Measurements from ENCODE around the gene ASB13. TPM values are rescaled to one million over a fixed set of nuclear protein-coding genes. Genes with fewer than 3 reads are reported as not detected.

The ASB13 gene
- total RNA-seq, 1 experiment from 2014 or later, result 25.9 TPM

DNA sequence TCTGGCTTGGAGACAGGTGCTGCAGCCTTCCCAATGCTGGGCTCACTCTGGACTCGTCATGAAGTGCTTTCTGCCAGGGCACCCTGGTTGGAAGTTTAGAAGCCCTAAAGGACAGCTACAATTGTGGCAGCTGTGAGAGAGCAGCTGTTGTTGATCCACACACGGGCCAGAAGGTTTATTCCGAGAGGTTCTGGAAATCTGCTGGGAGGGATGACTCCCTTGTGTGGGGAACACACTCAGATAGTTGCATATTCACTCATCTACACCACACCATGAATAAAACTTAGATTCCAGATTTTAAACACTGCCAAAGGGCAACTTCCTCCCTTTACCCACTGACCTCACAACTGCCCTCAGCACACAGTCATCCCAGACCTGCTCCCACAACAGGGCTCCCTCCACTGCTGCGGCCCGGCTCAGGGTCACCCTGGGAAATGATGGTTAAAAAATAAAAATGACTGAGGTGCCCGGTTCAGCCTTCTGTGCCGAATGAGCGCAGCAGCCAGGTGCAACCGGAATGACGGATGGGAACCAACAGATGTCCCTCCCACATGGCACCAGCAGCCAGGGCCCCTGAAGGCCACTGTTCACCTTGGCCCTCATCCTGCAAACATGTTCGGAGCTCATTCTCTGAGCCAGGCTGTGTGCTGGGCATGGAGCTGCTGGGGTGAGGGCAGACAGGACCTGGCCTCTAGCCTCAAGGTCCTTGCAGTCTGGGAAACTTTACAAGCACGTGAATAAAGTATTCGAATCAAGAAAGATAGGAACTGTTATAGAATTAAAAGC lies 40.2 kb downstream of the ASB13 start:
- no peak for DNase-seq (ENCODE audit: low read depth, low spot score)
- POLR2A ChIA-PET, result no interaction called here
- no peaks in the 10 kb centered on the region for H4K20me1 ChIP-seq (ENCODE audit: insufficient read depth)
- no peak overlapping the region for H2AFZ ChIP-seq (ENCODE audit: low read depth, low read length, poor library complexity, severe bottlenecking)
- BruUV-seq (replicated peaks), result no TSS peak
- no peak overlapping the region for H3K4me2 ChIP-seq (ENCODE audit: low read length)
- TF ChIP-seq REST (IDR thresholded peaks at IDR 0.05; ENCODE audit: low read depth), result no peak
- TF ChIP-seq RAD21 (IDR thresholded peaks at IDR 0.05; ENCODE audit: low read depth), result no peak
- TF ChIP-seq, protein P1, sequence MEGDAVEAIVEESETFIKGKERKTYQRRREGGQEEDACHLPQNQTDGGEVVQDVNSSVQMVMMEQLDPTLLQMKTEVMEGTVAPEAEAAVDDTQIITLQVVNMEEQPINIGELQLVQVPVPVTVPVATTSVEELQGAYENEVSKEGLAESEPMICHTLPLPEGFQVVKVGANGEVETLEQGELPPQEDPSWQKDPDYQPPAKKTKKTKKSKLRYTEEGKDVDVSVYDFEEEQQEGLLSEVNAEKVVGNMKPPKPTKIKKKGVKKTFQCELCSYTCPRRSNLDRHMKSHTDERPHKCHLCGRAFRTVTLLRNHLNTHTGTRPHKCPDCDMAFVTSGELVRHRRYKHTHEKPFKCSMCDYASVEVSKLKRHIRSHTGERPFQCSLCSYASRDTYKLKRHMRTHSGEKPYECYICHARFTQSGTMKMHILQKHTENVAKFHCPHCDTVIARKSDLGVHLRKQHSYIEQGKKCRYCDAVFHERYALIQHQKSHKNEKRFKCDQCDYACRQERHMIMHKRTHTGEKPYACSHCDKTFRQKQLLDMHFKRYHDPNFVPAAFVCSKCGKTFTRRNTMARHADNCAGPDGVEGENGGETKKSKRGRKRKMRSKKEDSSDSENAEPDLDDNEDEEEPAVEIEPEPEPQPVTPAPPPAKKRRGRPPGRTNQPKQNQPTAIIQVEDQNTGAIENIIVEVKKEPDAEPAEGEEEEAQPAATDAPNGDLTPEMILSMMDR (IDR thresholded peaks at IDR 0.05 in 2 of 3, conservative IDR thresholded peaks at IDR 0.05 in 1 of 3; ENCODE audit: borderline replicate concordance in 1 of 3, insufficient read depth in 1 of 3, low read depth in 2 of 3, low read length in 2 of 3), result no peak
- no peak for TF ChIP-seq SRF (IDR thresholded peaks at IDR 0.05; ENCODE audit: low read depth)
- TF ChIP-seq CEBPB (IDR thresholded peaks at IDR 0.05; ENCODE audit: low read depth), result no peak
- no peak for TF ChIP-seq POLR2A (IDR thresholded peaks at IDR 0.05; ENCODE audit: borderline replicate concordance, extremely low read depth, insufficient read depth, insufficient read length)
- TF ChIP-seq ELF1 (IDR thresholded peaks at IDR 0.05; ENCODE audit: borderline replicate concordance, low read depth), result no peak
- no peak for TF ChIP-seq YY1 (IDR thresholded peaks at IDR 0.05; ENCODE audit: extremely low read depth, insufficient replicate concordance, low read depth, low read length)
- no peak for TF ChIP-seq SP1 (IDR thresholded peaks at IDR 0.05; ENCODE audit: low read depth)
- TF ChIP-seq SIN3A (IDR thresholded peaks at IDR 0.05; ENCODE audit: low read depth), result no peak
- TF ChIP-seq MAX (IDR thresholded peaks at IDR 0.05), result no peak
- TF ChIP-seq EZH2phosphoT487 (IDR thresholded peaks at IDR 0.05; ENCODE audit: borderline replicate concordance), result no peak
- TF ChIP-seq EZH2 (IDR thresholded peaks at IDR 0.05), result no peak
- no peak for TF ChIP-seq JUND (IDR thresholded peaks at IDR 0.05)
- no peak for TF ChIP-seq ZFX (IDR thresholded peaks at IDR 0.05)
- H3K9me2 ChIP-seq (ENCODE audit: insufficient read depth), result no peaks in the 10 kb centered on the region
- intact Hi-C loops (cut with micrococcal nuclease), result loop anchor here (10.0 kb wide), 1 partner anchor 811 kb away; no protein-coding TSS in a partner anchor
- H3K79me2 ChIP-seq (ENCODE audit: insufficient read depth, low read length), result no peaks in the 10 kb centered on the region
- H3K27ac ChIP-seq (ENCODE audit: low read depth, low read length), result no peak overlapping the region
- no peaks in the 10 kb centered on the region for H3K9me3 ChIP-seq (ENCODE audit: control insufficient read depth in 1 of 2, insufficient read depth in 1 of 2, low read depth in 1 of 2, low read length in 2 of 2)
- RAD21 ChIA-PET (ENCODE audit: low non-redundant PET in 1 of 2, low total read pairs in 2 of 2, uncharacterized antibody in 2 of 2, unreplicated experiment in 2 of 2), result no interaction called here
- 0 out of 2 replicates have a peak, but pooled peaks cover 2% of the 10 kb centered on the region for H3K27me3 ChIP-seq (ENCODE audit: insufficient read depth, low read length)
- no peak overlapping the region for H3K9ac ChIP-seq (ENCODE audit: low read length)
- peaks cover 0 to 6% of the 10 kb centered on the region in 2 experiments; a peak in 2 of 4 replicates for H3K4me1 ChIP-seq (ENCODE audit: control insufficient read depth in 1 of 2, insufficient read depth in 2 of 2, low read length in 2 of 2)
- CTCF ChIA-PET, result interaction anchor here (1.3 kb wide), 1 partner anchor 184 kb away, joined by 5 read pairs; no protein-coding TSS in a partner anchor
- H3K36me3 ChIP-seq (ENCODE audit: control insufficient read depth in 1 of 2, insufficient read depth in 2 of 2, low read length in 2 of 2), result no peaks in the 10 kb centered on the region
- ATAC-seq, result no peak
- H3K4me3 ChIP-seq (replicated peaks in 1 of 2; ENCODE audit: low read depth in 1 of 2, low read length in 2 of 2), result no peak overlapping the region

Data from HCT116 (cell line).